NT2/D1 (cell line): Measurements from ENCODE around the gene DOCK9.

Experiments used
- SUZ12 ChIP-seq: IDR thresholded peaks from 2 replicates; pipeline ENCODE4 v1.6.1; 2011; ENCODE audit not compliant: insufficient read length, insufficient read depth; ENCODE audit errors: extremely low read depth
- YY1 ChIP-seq: IDR thresholded peaks from 2 replicates; pipeline ENCODE4 v1.6.1; 2011; ENCODE audit not compliant: insufficient read length, insufficient read depth

DNA sequence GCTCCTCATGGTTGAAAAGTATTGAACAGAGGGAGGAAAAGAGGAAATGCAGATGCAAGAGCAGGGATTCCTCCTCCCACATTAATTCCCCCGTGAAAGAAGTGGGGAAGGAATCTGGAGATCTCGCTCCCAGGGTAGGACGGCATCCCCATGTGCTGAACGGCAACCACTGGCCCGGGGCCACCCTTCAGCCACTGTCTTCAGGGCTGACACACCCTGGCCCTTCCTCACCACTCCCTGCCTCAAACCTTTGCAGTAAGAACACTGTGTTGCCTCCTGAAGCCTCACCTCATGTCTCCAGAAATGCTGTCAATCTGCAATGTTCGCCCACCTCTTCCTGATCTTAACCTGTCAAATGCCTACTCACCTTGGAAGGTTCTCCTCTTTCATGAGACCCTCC is 10.9 kb upstream of the DOCK9 start:
- TF ChIP-seq YY1 (no peak), SUZ12 (no peak)
